GM12891 (cell line): Measurements from ENCODE around the gene GPR142.

Source experiments
- POLR2A ChIP-seq: IDR thresholded peaks from 2 replicates; pipeline ENCODE4 v1.6.1; 2011; ENCODE audit warnings: low read depth, low read length, control low read depth
- POLR2AphosphoS5 ChIP-seq: IDR thresholded peaks from 2 replicates; pipeline ENCODE4 v1.6.1; 2011; ENCODE audit warnings: low read depth, low read length, control low read depth
- SPI1 ChIP-seq: IDR thresholded peaks from 2 replicates; pipeline ENCODE4 v1.6.1; 2011; ENCODE audit warnings: low read depth, low read length, control low read depth
- TAF1 ChIP-seq: IDR thresholded peaks from 2 replicates; pipeline ENCODE4 v1.6.1; 2011; ENCODE audit warnings: low read depth, low read length, control low read depth

DNA sequence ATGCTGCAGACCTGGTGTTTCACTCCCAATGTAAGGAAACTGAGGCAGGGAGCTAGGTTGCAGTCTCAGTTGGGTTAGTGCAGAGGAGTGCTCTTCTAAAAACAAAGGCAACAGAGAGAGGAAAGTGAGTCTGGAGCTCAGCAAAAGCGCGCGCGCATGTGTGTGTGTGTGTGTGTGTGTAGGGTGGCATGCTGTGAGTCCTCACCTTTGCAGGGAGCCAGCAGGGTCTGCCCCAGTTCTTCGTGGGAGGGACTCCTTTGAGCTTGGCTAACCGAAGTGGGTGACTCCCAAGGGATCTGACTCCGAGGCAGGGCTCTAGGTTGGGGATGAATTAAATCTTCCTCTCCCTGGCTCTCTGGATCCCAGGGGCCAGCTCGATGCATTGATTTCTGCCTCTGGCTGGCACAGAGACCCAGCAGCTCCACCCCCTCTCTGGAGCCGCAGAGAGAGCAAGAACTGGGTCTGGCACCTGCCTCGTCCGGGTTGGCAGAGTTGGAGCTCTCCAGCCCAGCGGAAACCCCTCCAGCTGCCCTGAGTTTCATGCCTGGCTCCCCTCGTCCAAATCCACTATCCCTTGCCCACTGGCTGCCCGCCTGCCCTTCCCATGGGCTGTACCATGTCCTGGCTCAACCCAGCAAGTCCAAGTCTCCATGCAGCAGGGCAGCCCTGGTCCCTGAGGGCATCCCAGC is 4.4 kb upstream of the GPR142 start:
- TF ChIP-seq TAF1 (no peak), POLR2AphosphoS5 (no peak), POLR2A (no peak), SPI1 (no peak)
